ENCODE data around the gene MTCH1. TPM values are rescaled to one million over a fixed set of nuclear protein-coding genes. Genes with fewer than 3 reads are reported as not detected.

Gene MTCH1
- total and polyA plus RNA-seq, 3 donors from 2014 or later = 157 to 316 (median 227) TPM

DNA sequence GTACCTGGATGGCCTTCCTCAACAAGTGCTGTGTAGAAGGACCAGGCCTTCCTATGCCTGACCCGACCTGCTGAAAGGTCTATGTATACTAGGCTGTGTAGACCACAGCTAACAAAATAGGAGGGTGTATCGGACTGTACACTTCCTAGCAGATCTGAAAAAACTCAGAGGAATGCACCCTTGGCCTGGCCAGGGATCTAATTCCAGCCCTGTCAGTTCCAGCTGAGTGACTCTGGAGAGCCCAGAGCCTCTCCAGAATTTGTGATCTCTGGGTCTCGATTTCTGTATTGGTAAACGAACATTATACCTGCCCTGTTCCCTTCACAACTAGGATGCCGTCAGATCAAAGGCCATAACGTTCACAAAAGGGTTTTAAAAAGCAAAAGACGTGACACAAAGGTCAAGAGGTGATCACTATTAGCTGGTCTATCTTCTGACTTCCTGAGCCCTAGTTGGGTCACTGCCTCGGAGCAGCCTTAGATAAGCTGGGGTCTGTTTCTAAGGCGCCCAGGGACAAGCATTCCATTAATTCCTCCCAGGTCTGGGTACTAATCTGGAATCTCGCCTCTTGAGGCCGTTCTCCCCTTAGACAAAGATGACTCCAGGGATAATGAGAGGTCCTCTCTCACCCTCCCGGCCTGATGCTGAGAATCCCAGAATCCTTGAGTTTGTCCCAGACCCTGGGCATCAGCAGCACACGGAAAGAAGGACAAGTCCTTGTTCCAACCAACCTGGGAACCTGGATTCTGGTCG, 13.9 kb downstream of the MTCH1 start:
- Histone ChIP-seq H3K27ac (peak overlapping the region; percentile 6 to 68), H3K4me1 (peaks cover 9% of the 10 kb centered on the region), H3K9me3 (no peaks in the 10 kb centered on the region), H3K4me3 (no peak overlapping the region), H3K27me3 (no peaks in the 10 kb centered on the region), H3K36me3 (ENCODE audit: low read depth, missing control alignments) (no peaks in the 10 kb centered on the region)
- DNase-seq = no peak
- intact Hi-C loops (cut with DNase I; ENCODE audit: low total_unique reads) = no loop called here
- WGBS, 2 donors = 66 to 89% methylated on average over 9 to 14 of the region's 14 CpGs
- TF ChIP-seq CTCF (IDR thresholded peaks at IDR 0.05) (no peak), POLR2A (IDR thresholded peaks at IDR 0.05) (no peak)

- 85 to 86% methylated on average over 12 to 17 of the region's 17 CpGs for WGBS, 2 donors
- Histone ChIP-seq H3K27me3 (no peaks in the 10 kb centered on the region), H3K27ac (peak overlapping the region in 1 of 2 donors; percentile 68), H3K36me3 (ENCODE audit: low read depth, missing control alignments) (no peaks in the 10 kb centered on the region), H3K4me1 (peaks cover 9% of the 10 kb centered on the region), H3K9me3 (no peaks in the 10 kb centered on the region), H3K4me3 (no peak overlapping the region)
- DNase-seq = no peak
- TF ChIP-seq CTCF (IDR thresholded peaks at IDR 0.05) = no peak
- no peak for TF ChIP-seq POLR2A (IDR thresholded peaks at IDR 0.05)
- intact Hi-C loops (cut with DNase I; ENCODE audit: low total_unique reads) = no loop called here
Measured at GRCh38 chr6:36970892-36971842, 14.8 kb downstream of the MTCH1 start.

GRCh38 chr6:36969988-36970891, 15.8 kb downstream of the MTCH1 start:
- H3K27ac ChIP-seq = peak overlapping the region in 1 of 2 donors; percentile 68

More at GRCh38 chr6:36969988-36970891, 15.8 kb downstream of the MTCH1 start:
- no peaks in the 10 kb centered on the region for H3K9me3 ChIP-seq
- WGBS, 2 donors = 84 to 92% methylated on average over 8 to 17 of the region's 17 CpGs
- no peak for DNase-seq
- intact Hi-C loops (cut with DNase I; ENCODE audit: low total_unique reads) = no loop called here
- TF ChIP-seq POLR2A (IDR thresholded peaks at IDR 0.05) (no peak), CTCF (IDR thresholded peaks at IDR 0.05) (no peak)
- no peaks in the 10 kb centered on the region for H3K36me3 ChIP-seq (ENCODE audit: low read depth, missing control alignments)
- H3K4me3 ChIP-seq = no peak overlapping the region
- H3K4me1 ChIP-seq = peaks cover 9% of the 10 kb centered on the region
- H3K27me3 ChIP-seq = no peaks in the 10 kb centered on the region
